ENCODE measurements around the gene NFATC2IP. TPM values are rescaled to one million over a fixed set of nuclear protein-coding genes. Genes with fewer than 3 reads are reported as not detected.

The NFATC2IP gene
- total RNA-seq, 6 experiments from 2014 or later, result 10.3 to 16.5 (median 13.1) TPM

DNA sequence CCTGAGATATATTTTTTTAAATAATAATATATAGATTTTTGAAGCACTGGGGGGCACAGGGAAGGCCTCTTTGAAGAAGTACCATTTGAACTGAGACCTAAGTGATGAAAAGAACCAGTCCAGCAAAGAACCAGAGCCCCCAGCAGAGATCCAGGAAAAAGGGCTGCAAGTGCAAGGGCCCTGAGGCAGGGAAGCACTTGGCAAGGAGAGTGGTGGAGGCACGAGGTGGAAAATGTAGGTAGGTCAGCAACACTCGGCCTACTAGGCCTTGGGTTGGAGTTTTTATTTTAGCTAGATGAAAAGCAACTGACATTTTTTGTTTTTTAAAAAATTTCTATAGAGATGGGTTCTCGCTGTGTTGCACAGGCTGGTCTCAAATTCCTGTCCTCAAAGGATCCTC lies 20.5 kb upstream of the NFATC2IP start:
- WGBS (ENCODE audit: insufficient coverage, low coverage, low lambda C conversion rate, missing lambda C conversion rate), result 88% methylated on average over 3 of the region's 3 CpGs
- ATAC-seq, result no peak
- no peak overlapping the region for H3K4me3 ChIP-seq
- intact Hi-C loops (cut with DNase I), result loop anchor here in 1 of 2 donors (10.0 kb wide), 1 partner anchor 115 kb away; no protein-coding TSS in a partner anchor
- TF ChIP-seq, protein P1, sequence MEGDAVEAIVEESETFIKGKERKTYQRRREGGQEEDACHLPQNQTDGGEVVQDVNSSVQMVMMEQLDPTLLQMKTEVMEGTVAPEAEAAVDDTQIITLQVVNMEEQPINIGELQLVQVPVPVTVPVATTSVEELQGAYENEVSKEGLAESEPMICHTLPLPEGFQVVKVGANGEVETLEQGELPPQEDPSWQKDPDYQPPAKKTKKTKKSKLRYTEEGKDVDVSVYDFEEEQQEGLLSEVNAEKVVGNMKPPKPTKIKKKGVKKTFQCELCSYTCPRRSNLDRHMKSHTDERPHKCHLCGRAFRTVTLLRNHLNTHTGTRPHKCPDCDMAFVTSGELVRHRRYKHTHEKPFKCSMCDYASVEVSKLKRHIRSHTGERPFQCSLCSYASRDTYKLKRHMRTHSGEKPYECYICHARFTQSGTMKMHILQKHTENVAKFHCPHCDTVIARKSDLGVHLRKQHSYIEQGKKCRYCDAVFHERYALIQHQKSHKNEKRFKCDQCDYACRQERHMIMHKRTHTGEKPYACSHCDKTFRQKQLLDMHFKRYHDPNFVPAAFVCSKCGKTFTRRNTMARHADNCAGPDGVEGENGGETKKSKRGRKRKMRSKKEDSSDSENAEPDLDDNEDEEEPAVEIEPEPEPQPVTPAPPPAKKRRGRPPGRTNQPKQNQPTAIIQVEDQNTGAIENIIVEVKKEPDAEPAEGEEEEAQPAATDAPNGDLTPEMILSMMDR (IDR thresholded peaks at IDR 0.05), result no peak
- TF ChIP-seq POLR2A (IDR thresholded peaks at IDR 0.05), result no peak
- H3K27me3 ChIP-seq, result no peaks in the 10 kb centered on the region
- no peak for DNase-seq
- H3K27ac ChIP-seq, result no peak overlapping the region
- peaks cover 0 to 5% (median 0%) of the 10 kb centered on the region in 4 donors for H3K4me1 ChIP-seq
- no peaks in the 10 kb centered on the region for H3K36me3 ChIP-seq
- H3K9me3 ChIP-seq, result no peaks in the 10 kb centered on the region

DNA sequence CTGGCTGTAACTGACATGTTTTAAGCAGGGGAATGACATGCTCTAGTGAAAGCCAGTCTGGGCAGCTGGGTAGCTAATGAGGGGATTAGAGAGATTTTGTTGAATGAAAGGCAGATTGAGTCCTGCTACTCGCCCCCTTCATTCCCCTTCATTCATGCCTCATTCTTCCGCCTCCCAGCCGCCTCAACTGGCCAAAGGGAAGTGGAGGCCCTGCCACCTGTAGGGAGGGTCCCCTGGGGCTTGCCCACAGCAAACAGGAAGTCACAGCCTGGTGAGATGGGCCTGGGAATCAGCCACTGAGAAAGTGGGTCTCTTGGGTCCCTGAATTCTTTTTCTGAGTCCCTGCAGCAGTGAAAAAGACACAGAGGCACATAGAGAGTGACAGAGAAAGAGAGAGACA lies 20.1 kb upstream of the NFATC2IP start:
- DNase-seq, result no peak
- 27% methylated on average over 2 of the region's 3 CpGs for WGBS (ENCODE audit: insufficient coverage, low coverage, low lambda C conversion rate, missing lambda C conversion rate)
- Histone ChIP-seq H3K27ac (no peak overlapping the region), H3K4me3 (no peak overlapping the region), H3K9me3 (no peaks in the 10 kb centered on the region), H3K36me3 (no peaks in the 10 kb centered on the region), H3K27me3 (no peaks in the 10 kb centered on the region), H3K4me1 (peaks cover 0 to 5% (median 0%) of the 10 kb centered on the region in 4 donors)
- intact Hi-C loops (cut with DNase I), result loop anchor here in 1 of 2 donors (10.0 kb wide), 1 partner anchor 116 kb away; no protein-coding TSS in a partner anchor
- no peak for ATAC-seq
- TF ChIP-seq, protein P1 (IDR thresholded peaks at IDR 0.05), result no peak
- TF ChIP-seq POLR2A (IDR thresholded peaks at IDR 0.05), result no peak

- Histone ChIP-seq H3K36me3 (no peaks in the 10 kb centered on the region), H3K27me3 (no peaks in the 10 kb centered on the region), H3K9me3 (no peaks in the 10 kb centered on the region), H3K4me3 (no peak within 1 kb of the TSS), H3K4me1 (no peaks in the 10 kb centered on the region), H3K27ac (no peak within 1 kb of the TSS)
- intact Hi-C loops (cut with DNase I), result loop anchor here in 1 of 2 donors (10.0 kb wide), 1 partner anchor 117 kb away; no protein-coding TSS in a partner anchor
- WGBS (ENCODE audit: insufficient coverage, low coverage, low lambda C conversion rate, missing lambda C conversion rate), result 74% methylated on average over 4 of the region's 10 CpGs
- no peak for DNase-seq
- no peak for ATAC-seq
- no peak for TF ChIP-seq POLR2A (IDR thresholded peaks at IDR 0.05)
- TF ChIP-seq, protein P1 (IDR thresholded peaks at IDR 0.05), result no peak
Observed at GRCh38 chr16:28931801-28932225, 18.9 kb upstream of the NFATC2IP start, which contains the start of gene CD19. Gene CD19 (plus strand): TSS chr16:28931971. CDS start chr16:28932001, 30 bp downstream.

DNA sequence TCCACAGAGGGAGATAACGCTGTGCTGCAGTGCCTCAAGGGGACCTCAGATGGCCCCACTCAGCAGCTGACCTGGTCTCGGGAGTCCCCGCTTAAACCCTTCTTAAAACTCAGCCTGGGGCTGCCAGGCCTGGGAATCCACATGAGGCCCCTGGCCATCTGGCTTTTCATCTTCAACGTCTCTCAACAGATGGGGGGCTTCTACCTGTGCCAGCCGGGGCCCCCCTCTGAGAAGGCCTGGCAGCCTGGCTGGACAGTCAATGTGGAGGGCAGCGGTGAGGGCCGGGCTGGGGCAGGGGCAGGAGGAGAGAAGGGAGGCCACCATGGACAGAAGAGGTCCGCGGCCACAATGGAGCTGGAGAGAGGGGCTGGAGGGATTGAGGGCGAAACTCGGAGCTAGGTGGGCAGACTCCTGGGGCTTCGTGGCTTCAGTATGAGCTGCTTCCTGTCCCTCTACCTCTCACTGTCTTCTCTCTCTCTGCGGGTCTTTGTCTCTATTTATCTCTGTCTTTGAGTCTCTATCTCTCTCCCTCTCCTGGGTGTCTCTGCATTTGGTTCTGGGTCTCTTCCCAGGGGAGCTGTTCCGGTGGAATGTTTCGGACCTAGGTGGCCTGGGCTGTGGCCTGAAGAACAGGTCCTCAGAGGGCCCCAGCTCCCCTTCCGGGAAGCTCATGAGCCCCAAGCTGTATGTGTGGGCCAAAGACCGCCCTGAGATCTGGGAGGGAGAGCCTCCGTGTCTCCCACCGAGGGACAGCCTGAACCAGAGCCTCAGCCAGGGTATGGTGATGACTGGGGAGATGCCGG lies 18.2 kb upstream of the NFATC2IP start:
- H3K9me3 ChIP-seq, result no peaks in the 10 kb centered on the region
- no peak overlapping the region for H3K27ac ChIP-seq
- intact Hi-C loops (cut with DNase I), result loop anchor here in 1 of 2 donors (10.0 kb wide), 1 partner anchor 118 kb away; no protein-coding TSS in a partner anchor
- ATAC-seq (no peak), DNase-seq (no peak)
- no peaks in the 10 kb centered on the region for H3K27me3 ChIP-seq
- no peak for TF ChIP-seq POLR2A (IDR thresholded peaks at IDR 0.05)
- TF ChIP-seq, protein P1 (IDR thresholded peaks at IDR 0.05), result no peak
- H3K4me3 ChIP-seq, result no peak overlapping the region
- H3K36me3 ChIP-seq, result no peaks in the 10 kb centered on the region
- WGBS (ENCODE audit: insufficient coverage, low coverage, low lambda C conversion rate, missing lambda C conversion rate), result 59% methylated on average over 8 of the region's 20 CpGs
- H3K4me1 ChIP-seq, result no peaks in the 10 kb centered on the region
